ENCODE measurements around the gene CNN1.

- TF ChIP-seq, protein P1, sequence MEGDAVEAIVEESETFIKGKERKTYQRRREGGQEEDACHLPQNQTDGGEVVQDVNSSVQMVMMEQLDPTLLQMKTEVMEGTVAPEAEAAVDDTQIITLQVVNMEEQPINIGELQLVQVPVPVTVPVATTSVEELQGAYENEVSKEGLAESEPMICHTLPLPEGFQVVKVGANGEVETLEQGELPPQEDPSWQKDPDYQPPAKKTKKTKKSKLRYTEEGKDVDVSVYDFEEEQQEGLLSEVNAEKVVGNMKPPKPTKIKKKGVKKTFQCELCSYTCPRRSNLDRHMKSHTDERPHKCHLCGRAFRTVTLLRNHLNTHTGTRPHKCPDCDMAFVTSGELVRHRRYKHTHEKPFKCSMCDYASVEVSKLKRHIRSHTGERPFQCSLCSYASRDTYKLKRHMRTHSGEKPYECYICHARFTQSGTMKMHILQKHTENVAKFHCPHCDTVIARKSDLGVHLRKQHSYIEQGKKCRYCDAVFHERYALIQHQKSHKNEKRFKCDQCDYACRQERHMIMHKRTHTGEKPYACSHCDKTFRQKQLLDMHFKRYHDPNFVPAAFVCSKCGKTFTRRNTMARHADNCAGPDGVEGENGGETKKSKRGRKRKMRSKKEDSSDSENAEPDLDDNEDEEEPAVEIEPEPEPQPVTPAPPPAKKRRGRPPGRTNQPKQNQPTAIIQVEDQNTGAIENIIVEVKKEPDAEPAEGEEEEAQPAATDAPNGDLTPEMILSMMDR (IDR thresholded peaks at IDR 0.05) = no peak
- no peak for TF ChIP-seq POLR2AphosphoS5 (IDR thresholded peaks at IDR 0.05)
Observed at GRCh38 chr19:11547929-11548700, 9.5 kb downstream of the CNN1 start.
